HEK293 (cell line): ENCODE results near the gene PLPP6.

Source experiments
- CTCF ChIA-PET: fragments of 350-600 bp; formaldehyde crosslinking; extraction: SDS; loops from one replicate; lab custom pipeline; 2021; ENCODE audit warnings: antibody characterized with exemption; lab: Yijun Ruan, JAX
- POLR2A ChIA-PET: fragments of 300-600 bp; formaldehyde crosslinking; extraction: SDS; loops from one replicate; lab custom pipeline; 2020; ENCODE audit warnings: antibody characterized with exemption, inconsistent platforms; lab: Yijun Ruan, JAX
- H3K27ac ChIP-seq: fragments of 200-500 bp; sonication (Bioruptor generic); 2 replicates; pipeline ENCODE4 v1.5.1; 2014; ENCODE audit warnings: low read depth, low read length, control low read depth, inconsistent platforms; ENCODE audit errors: extremely low read depth
- H3K36me3 ChIP-seq, 2 experiments: fragments of 200-500 bp in 1 of 2; sonication (Bioruptor generic) in 1 of 2; 1 replicate in 1 of 2; 2 replicates in 1 of 2; pipeline ENCODE4 v1.5.1; 2014 to 2017; ENCODE audit warnings: inconsistent platforms in 2 of 2, low read length in 2 of 2; ENCODE audit not compliant: control insufficient read depth in 2 of 2, insufficient read depth in 1 of 2
- H3K4me1 ChIP-seq: fragments of 200-500 bp; sonication (Bioruptor generic); 2 replicates; pipeline ENCODE4 v1.5.1; 2014; ENCODE audit warnings: mild to moderate bottlenecking, low read length, inconsistent platforms; ENCODE audit not compliant: control insufficient read depth, insufficient read depth
- H3K4me3 ChIP-seq: 2 replicates; pipeline ENCODE4 v1.5.1; 2011; ENCODE audit warnings: low read depth, mild to moderate bottlenecking, control low read depth, low read length, moderate library complexity
- H3K9me3 ChIP-seq: fragments of 200-500 bp; sonication (Bioruptor generic); 2 replicates; pipeline ENCODE4 v1.5.1; 2014; ENCODE audit warnings: low read depth, low read length, inconsistent platforms; ENCODE audit not compliant: control insufficient read depth, insufficient read depth
- HOXD13 ChIP-seq: sonication (generic); formaldehyde crosslinking; IDR thresholded peaks from 2 replicates; pipeline ENCODE4 v1.8.0; 2022; ENCODE audit warnings: missing genetic modification reagents, borderline replicate concordance
- IKZF3 ChIP-seq: fragments of 450-650 bp; IDR thresholded peaks from 2 replicates; pipeline ENCODE4 v1.5.0; 2018; ENCODE audit warnings: missing biosample characterization, mild to moderate bottlenecking, missing genetic modification characterization, moderate library complexity
- MZF1 ChIP-seq: fragments of 450-650 bp; formaldehyde crosslinking; IDR thresholded peaks from 2 replicates; pipeline ENCODE4 v1.5.1; 2017; ENCODE audit warnings: missing biosample characterization, missing genetic modification characterization, borderline replicate concordance
- ZFP3 ChIP-seq: fragments of 450-650 bp; formaldehyde crosslinking; IDR thresholded peaks from 2 replicates; pipeline ENCODE4 v1.5.1; 2016; ENCODE audit warnings: low read depth, missing biosample characterization, missing genetic modification characterization
- ZFP37 ChIP-seq: fragments of 450-650 bp; formaldehyde crosslinking; IDR thresholded peaks from 2 replicates; pipeline ENCODE4 v1.5.1; 2016; ENCODE audit warnings: missing biosample characterization, missing genetic modification characterization
- ZNF112 ChIP-seq: fragments of 450-650 bp; formaldehyde crosslinking; IDR thresholded peaks from 2 replicates; pipeline ENCODE4 v1.5.0; 2017; ENCODE audit warnings: missing biosample characterization, missing genetic modification characterization
- ZNF121 ChIP-seq: fragments of 450-650 bp; formaldehyde crosslinking; IDR thresholded peaks from 2 replicates; pipeline ENCODE4 v1.5.1; 2016; ENCODE audit warnings: missing biosample characterization, missing genetic modification characterization
- ZNF133 ChIP-seq: fragments of 450-650 bp; formaldehyde crosslinking; IDR thresholded peaks from 2 replicates; pipeline ENCODE4 v1.5.1; 2016; ENCODE audit warnings: missing biosample characterization, missing genetic modification characterization
- ZNF335 ChIP-seq: fragments of 450-650 bp; formaldehyde crosslinking; conservative IDR thresholded peaks from 2 replicates; pipeline ENCODE4 v1.5.1; 2016; ENCODE audit warnings: missing biosample characterization, missing genetic modification characterization
- ZNF350 ChIP-seq: fragments of 450-650 bp; formaldehyde crosslinking; IDR thresholded peaks from 2 replicates; pipeline ENCODE4 v1.5.0; 2017; ENCODE audit warnings: missing biosample characterization, mild to moderate bottlenecking, missing genetic modification characterization
- ZNF548 ChIP-seq: fragments of 450-650 bp; formaldehyde crosslinking; IDR thresholded peaks from 2 replicates; pipeline ENCODE4 v1.5.1; 2016; ENCODE audit warnings: missing biosample characterization, missing genetic modification characterization
- ZNF549 ChIP-seq: fragments of 450-650 bp; IDR thresholded peaks from 2 replicates; pipeline ENCODE4 v1.5.1; 2018; ENCODE audit warnings: missing biosample characterization, missing genetic modification characterization, mild to moderate bottlenecking, inconsistent platforms, moderate library complexity
- ZNF707 ChIP-seq: fragments of 450-650 bp; formaldehyde crosslinking; IDR thresholded peaks from 2 replicates; pipeline ENCODE4 v1.5.1; 2016; ENCODE audit warnings: missing biosample characterization, missing genetic modification characterization
- TF ChIP-seq, protein P1 (sequence below): fragments of 450-650 bp; formaldehyde crosslinking; IDR thresholded peaks from 2 replicates; pipeline ENCODE4 v1.5.1; 2016; ENCODE audit warnings: missing biosample characterization, missing genetic modification characterization
- TF ChIP-seq, protein P2 (sequence below): fragments of 450-650 bp; formaldehyde crosslinking; IDR thresholded peaks from 2 replicates; pipeline ENCODE4 v1.5.1; 2016; ENCODE audit warnings: missing biosample characterization, missing genetic modification characterization, low read depth
- TF ChIP-seq, protein P3 (sequence below): fragments of 450-650 bp; formaldehyde crosslinking; IDR thresholded peaks from 2 replicates; pipeline ENCODE4 v1.5.1; 2016; ENCODE audit warnings: missing biosample characterization, missing genetic modification characterization
- TF ChIP-seq, protein P4 (sequence below): fragments of 450-650 bp; formaldehyde crosslinking; IDR thresholded peaks from 2 replicates; pipeline ENCODE4 v1.5.1; 2016; ENCODE audit warnings: missing biosample characterization, missing genetic modification characterization
- TF ChIP-seq, protein P5 (sequence below): fragments of 450-650 bp; formaldehyde crosslinking; IDR thresholded peaks from 2 replicates; pipeline ENCODE4 v1.5.1; 2017; ENCODE audit warnings: missing biosample characterization, mild to moderate bottlenecking, missing genetic modification characterization, moderate library complexity
- TF ChIP-seq, protein P6 (sequence below): fragments of 450-650 bp; formaldehyde crosslinking; IDR thresholded peaks from 2 replicates; pipeline ENCODE4 v1.5.1; 2016; ENCODE audit warnings: missing biosample characterization, missing genetic modification characterization

Gene PLPP6

DNA sequence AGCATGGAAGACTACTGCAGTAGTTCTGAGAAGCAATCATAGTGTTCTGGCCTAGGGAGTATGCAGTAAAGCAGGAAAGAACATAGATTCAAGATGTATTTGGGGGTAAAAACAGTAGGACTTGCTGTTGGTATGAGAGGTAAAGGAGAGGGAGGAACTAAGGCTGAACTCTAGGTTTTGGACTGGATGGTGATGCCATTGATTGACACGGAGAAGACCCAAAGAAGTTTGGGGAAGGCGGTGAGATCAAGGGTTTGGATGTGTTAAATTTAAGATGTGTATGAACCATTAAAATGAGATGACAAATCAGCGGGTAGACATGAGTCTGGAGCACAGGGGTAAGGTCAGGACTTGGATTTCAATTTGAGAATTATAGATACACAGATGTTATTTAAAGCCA, 15.3 kb downstream of the PLPP6 start (continued):
- TF ChIP-seq, protein P1, sequence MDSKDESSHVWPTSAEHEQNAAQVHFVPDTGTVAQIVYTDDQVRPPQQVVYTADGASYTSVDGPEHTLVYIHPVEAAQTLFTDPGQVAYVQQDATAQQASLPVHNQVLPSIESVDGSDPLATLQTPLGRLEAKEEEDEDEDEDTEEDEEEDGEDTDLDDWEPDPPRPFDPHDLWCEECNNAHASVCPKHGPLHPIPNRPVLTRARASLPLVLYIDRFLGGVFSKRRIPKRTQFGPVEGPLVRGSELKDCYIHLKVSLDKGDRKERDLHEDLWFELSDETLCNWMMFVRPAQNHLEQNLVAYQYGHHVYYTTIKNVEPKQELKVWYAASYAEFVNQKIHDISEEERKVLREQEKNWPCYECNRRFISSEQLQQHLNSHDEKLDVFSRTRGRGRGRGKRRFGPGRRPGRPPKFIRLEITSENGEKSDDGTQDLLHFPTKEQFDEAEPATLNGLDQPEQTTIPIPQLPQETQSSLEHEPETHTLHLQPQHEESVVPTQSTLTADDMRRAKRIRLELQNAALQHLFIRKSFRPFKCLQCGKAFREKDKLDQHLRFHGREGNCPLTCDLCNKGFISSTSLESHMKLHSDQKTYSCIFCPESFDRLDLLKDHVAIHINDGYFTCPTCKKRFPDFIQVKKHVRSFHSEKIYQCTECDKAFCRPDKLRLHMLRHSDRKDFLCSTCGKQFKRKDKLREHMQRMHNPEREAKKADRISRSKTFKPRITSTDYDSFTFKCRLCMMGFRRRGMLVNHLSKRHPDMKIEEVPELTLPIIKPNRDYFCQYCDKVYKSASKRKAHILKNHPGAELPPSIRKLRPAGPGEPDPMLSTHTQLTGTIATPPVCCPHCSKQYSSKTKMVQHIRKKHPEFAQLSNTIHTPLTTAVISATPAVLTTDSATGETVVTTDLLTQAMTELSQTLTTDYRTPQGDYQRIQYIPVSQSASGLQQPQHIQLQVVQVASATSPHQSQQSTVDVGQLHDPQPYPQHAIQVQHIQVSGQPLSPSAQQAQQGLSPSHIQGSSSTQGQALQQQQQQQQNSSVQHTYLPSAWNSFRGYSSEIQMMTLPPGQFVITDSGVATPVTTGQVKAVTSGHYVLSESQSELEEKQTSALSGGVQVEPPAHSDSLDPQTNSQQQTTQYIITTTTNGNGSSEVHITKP = no peak
- TF ChIP-seq ZNF350 = no peak
- TF ChIP-seq, all 188 proteins: peak for 0

DNA sequence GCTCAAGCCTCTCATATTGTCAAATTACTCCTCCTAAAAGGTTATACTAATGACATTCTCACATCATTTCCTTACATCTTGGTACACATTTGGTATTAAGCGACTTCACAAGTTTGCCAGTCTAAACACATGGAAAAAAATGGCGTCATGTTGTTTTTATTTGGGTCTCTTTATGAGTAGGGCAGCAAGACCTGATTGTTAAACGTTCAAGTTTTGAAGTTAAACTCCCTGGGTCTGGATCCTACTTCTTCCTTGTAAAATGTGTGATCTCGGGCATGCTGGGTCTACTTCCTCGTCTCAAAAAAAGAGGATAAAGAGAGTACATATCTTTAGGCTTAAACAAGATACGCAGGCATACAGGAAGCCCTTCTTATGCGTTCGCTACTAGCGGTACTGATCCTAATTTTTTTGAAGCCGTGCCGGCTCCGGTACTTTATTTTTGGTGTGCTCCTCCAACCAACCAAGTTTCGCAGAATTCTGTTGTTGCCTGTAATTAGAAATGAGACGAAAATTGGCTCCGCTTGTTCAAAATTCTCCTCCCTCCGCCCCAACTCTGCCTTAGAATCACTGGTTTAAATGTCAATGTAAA, 16.7 kb downstream of the PLPP6 start:
- Histone ChIP-seq H3K4me1 (no peaks in the 10 kb centered on the region), H3K27ac (peak overlapping the region; percentile 92), H3K4me3 (peak overlapping the region; percentile 84), H3K9me3 (no peaks in the 10 kb centered on the region), H3K36me3 (peaks cover 0 to 4% of the 10 kb centered on the region in 2 experiments; a peak in 2 of 3 replicates)
- ChIA-PET CTCF (interaction anchor here (0.7 to 1.0 kb wide), 3 partner anchors 23 to 352 kb away, joined by 3 to 4 read pairs (median 3); no protein-coding TSS in a partner anchor), POLR2A (interaction anchor here (0.8 to 1.0 kb wide), 5 partner anchors 13 to 59 kb away, joined by 3 to 10 read pairs (median 6); partner anchors contain the start of genes PLPP6 and SPATA6L)
- TF ChIP-seq ZNF335 = peak; percentile 61
- TF ChIP-seq, protein P2, sequence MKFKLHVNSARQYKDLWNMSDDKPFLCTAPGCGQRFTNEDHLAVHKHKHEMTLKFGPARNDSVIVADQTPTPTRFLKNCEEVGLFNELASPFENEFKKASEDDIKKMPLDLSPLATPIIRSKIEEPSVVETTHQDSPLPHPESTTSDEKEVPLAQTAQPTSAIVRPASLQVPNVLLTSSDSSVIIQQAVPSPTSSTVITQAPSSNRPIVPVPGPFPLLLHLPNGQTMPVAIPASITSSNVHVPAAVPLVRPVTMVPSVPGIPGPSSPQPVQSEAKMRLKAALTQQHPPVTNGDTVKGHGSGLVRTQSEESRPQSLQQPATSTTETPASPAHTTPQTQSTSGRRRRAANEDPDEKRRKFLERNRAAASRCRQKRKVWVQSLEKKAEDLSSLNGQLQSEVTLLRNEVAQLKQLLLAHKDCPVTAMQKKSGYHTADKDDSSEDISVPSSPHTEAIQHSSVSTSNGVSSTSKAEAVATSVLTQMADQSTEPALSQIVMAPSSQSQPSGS = peak; percentile 49
- no peak for TF ChIP-seq MZF1 (tag by site-specific recombination)
- TF ChIP-seq ZNF549 = peak; percentile 76
- TF ChIP-seq, all 188 proteins: peak for 3

DNA sequence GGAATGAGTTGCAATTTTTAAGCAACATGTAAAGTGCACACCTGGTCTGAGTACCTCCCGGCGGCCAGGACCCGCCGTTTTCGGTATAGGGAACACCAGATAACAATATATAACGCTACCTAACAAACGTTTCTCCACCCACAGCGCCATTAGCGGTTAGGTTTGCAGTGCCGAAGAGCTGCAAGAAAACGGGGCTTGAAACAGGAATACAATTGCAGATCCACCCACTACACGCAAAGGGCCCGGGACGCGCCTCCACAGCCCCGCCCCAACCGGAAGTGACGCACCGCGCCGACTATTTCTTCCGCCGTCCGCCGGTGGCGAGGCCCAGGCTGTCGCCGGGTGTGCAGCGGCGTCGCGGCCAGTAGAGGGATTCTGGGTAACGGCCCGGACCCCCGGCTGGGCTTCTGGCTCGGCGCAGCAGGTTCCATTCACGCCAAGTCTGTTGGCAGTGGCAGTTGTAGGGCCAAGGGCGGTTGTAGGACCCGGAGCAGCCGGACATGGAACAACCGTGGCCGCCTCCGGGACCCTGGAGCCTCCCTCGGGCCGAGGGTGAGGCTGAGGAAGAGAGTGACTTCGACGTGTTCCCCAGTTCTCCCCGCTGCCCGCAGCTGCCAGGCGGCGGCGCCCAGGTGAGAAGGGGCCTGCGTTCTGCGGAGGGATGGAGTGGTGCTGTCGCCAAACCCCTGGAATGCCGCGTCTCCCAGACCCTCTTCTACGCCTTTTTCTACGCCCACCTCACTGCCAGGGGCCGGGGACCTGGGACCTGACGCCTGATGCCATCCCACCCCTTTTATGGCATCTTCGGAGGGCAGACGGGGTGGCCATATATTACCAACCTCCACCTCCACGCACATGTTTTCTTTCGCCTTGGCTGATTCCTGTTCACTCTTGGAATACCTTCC, 17.4 kb downstream of the PLPP6 start, which contains the start of gene CDC37L1:
Gene CDC37L1 (plus strand): TSS at position 302 of the 905 bp plus-strand sequence. CDS start 199 bp downstream, at position 501.
- peaks cover 0 to 4% of the 10 kb centered on the region in 2 experiments; a peak in 2 of 3 replicates for H3K36me3 ChIP-seq
- H3K4me3 ChIP-seq = peak within 1 kb of the TSS; percentile 84
- H3K27ac ChIP-seq = peak within 1 kb of the TSS; percentile 92
- no peaks in the 10 kb centered on the region for H3K9me3 ChIP-seq
- POLR2A ChIA-PET = interaction anchor here (0.5 to 1.0 kb wide), 11 partner anchors 14 to 1329 kb away, joined by 3 to 10 read pairs (median 3); partner anchors contain the start of genes AK3, GLIS3, JAK2 and PLPP6
- H3K4me1 ChIP-seq = no peaks in the 10 kb centered on the region
- CTCF ChIA-PET = interaction anchor here (0.7 to 1.0 kb wide), 4 partner anchors 8 to 352 kb away, joined by 3 to 4 read pairs (median 4); no protein-coding TSS in a partner anchor
- TF ChIP-seq IKZF3 (tag by site-specific recombination) (no peak), ZNF133 (no peak), ZNF121 (no peak), ZNF707 (no peak), ZNF112 (tag by site-specific recombination) (no peak), ZFP37 (tag by site-specific recombination) (peak; percentile 55; the same call in 1 of the 2 replicates), HOXD13 (CRISPR knock-in tag) (no peak), ZNF548 (tag by site-specific recombination) (no peak), ZFP3 (tag by site-specific recombination) (no peak)
- TF ChIP-seq, protein P3, sequence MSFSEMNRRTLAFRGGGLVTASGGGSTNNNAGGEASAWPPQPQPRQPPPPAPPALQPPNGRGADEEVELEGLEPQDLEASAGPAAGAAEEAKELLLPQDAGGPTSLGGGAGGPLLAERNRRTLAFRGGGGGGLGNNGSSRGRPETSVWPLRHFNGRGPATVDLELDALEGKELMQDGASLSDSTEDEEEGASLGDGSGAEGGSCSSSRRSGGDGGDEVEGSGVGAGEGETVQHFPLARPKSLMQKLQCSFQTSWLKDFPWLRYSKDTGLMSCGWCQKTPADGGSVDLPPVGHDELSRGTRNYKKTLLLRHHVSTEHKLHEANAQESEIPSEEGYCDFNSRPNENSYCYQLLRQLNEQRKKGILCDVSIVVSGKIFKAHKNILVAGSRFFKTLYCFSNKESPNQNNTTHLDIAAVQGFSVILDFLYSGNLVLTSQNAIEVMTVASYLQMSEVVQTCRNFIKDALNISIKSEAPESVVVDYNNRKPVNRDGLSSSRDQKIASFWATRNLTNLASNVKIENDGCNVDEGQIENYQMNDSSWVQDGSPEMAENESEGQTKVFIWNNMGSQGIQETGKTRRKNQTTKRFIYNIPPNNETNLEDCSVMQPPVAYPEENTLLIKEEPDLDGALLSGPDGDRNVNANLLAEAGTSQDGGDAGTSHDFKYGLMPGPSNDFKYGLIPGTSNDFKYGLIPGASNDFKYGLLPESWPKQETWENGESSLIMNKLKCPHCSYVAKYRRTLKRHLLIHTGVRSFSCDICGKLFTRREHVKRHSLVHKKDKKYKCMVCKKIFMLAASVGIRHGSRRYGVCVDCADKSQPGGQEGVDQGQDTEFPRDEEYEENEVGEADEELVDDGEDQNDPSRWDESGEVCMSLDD (tag by site-specific recombination) = 0 out of 2 replicates have a peak, but pooled peaks have one; percentile 27
- TF ChIP-seq, protein P4, sequence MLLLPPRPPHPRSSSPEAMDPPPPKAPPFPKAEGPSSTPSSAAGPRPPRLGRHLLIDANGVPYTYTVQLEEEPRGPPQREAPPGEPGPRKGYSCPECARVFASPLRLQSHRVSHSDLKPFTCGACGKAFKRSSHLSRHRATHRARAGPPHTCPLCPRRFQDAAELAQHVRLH (tag by site-specific recombination) = no peak
- TF ChIP-seq, protein P5, sequence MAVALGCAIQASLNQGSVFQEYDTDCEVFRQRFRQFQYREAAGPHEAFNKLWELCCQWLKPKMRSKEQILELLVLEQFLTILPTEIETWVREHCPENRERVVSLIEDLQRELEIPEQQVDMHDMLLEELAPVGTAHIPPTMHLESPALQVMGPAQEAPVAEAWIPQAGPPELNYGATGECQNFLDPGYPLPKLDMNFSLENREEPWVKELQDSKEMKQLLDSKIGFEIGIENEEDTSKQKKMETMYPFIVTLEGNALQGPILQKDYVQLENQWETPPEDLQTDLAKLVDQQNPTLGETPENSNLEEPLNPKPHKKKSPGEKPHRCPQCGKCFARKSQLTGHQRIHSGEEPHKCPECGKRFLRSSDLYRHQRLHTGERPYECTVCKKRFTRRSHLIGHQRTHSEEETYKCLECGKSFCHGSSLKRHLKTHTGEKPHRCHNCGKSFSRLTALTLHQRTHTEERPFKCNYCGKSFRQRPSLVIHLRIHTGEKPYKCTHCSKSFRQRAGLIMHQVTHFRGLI = peak; percentile 74
- TF ChIP-seq, protein P6, sequence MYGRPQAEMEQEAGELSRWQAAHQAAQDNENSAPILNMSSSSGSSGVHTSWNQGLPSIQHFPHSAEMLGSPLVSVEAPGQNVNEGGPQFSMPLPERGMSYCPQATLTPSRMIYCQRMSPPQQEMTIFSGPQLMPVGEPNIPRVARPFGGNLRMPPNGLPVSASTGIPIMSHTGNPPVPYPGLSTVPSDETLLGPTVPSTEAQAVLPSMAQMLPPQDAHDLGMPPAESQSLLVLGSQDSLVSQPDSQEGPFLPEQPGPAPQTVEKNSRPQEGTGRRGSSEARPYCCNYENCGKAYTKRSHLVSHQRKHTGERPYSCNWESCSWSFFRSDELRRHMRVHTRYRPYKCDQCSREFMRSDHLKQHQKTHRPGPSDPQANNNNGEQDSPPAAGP (tag by site-specific recombination) = 0 out of 2 replicates have a peak, but pooled peaks have one; percentile 32
